Esophagus squamous epithelium (tissue), 4 donors: Measurements from ENCODE around the gene KDM4C.

ENCODE experiments used
- POLR2A ChIP-seq, 4 donors: fragments of 450-650 bp; IDR thresholded peaks; one replicate each; pipeline ENCODE4 v1.6.1; 2017; ENCODE audit warnings: antibody characterized with exemption in 4 of 4, mild to moderate bottlenecking in 4 of 4, moderate library complexity in 3 of 4
- TF ChIP-seq, protein P1 (sequence below), 6 experiments: fragments of 450-650 bp in 4 of 6; fragments of 200-600 bp in 2 of 6; sonication (generic) in 2 of 6; IDR thresholded peaks; one replicate each; pipeline ENCODE4 v1.5.1; 2016 to 2019; ENCODE audit warnings: antibody characterized with exemption in 6 of 6, mild to moderate bottlenecking in 4 of 6, moderate library complexity in 4 of 6

DNA sequence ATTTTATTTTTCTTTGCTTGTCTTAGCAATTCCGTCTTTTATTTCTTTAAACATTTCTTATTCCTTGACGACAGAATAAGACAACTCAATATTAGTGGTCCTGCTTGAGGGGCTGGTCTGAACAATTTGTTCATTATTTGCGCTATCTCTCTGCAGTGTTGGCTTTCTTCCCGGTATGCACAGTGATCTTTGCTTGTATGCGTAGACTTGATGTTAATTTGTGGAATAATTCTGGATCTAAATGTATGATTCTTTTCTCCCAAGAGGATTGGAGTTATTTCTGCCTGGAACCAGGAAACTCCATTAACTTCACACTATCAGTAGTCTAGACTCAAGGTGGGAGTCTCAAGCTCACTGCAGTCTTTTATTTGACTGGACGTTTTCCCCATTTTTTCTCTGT is 80.4 kb downstream of the KDM4C start:
- TF ChIP-seq, protein P1, sequence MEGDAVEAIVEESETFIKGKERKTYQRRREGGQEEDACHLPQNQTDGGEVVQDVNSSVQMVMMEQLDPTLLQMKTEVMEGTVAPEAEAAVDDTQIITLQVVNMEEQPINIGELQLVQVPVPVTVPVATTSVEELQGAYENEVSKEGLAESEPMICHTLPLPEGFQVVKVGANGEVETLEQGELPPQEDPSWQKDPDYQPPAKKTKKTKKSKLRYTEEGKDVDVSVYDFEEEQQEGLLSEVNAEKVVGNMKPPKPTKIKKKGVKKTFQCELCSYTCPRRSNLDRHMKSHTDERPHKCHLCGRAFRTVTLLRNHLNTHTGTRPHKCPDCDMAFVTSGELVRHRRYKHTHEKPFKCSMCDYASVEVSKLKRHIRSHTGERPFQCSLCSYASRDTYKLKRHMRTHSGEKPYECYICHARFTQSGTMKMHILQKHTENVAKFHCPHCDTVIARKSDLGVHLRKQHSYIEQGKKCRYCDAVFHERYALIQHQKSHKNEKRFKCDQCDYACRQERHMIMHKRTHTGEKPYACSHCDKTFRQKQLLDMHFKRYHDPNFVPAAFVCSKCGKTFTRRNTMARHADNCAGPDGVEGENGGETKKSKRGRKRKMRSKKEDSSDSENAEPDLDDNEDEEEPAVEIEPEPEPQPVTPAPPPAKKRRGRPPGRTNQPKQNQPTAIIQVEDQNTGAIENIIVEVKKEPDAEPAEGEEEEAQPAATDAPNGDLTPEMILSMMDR (IDR thresholded peaks at IDR 0.05), result no peak
- no peak for TF ChIP-seq POLR2A (IDR thresholded peaks at IDR 0.05)
